CD14-positive monocyte (primary cell): Measurements from ENCODE around the gene SOBP. TPM values are rescaled to one million over a fixed set of nuclear protein-coding genes. Genes with fewer than 3 reads are reported as not detected.

ENCODE experiments used
- DNase-seq, 3 donors: peaks; one replicate each; pipeline ENCODE4 v3.0.0-alpha.2; 2011 to 2022
- H2AFZ ChIP-seq: 2 replicates; pipeline ENCODE4 v1.6.0; 2012; ENCODE audit warnings: mild to moderate bottlenecking, low read depth, low read length, inconsistent platforms; ENCODE audit not compliant: insufficient read depth, poor library complexity, severe bottlenecking
- H3K27ac ChIP-seq, 2 donors: 1 replicate in 1 of 2; 2 replicates in 1 of 2; pipeline ENCODE4 v1.5.1; 2012 to 2013; ENCODE audit warnings: low read length in 2 of 2, control low read depth in 1 of 2, inconsistent platforms in 1 of 2, low read depth in 1 of 2, mild to moderate bottlenecking in 1 of 2
- H3K27me3 ChIP-seq, 2 donors: one replicate each; pipeline versions ENCODE4 v1.6.0 to v1.6.1; 2011 to 2013; ENCODE audit warnings: low read length in 2 of 2; ENCODE audit not compliant: control insufficient read depth in 2 of 2, insufficient read depth in 2 of 2
- H3K36me3 ChIP-seq, 2 donors: replicated peaks in 1 of 2; 1 replicate in 1 of 2; 2 replicates in 1 of 2; pipeline versions ENCODE4 v1.5.1 to v1.6.1; 2012 to 2013; ENCODE audit warnings: low read length in 2 of 2, control low read depth in 1 of 2, inconsistent platforms in 1 of 2, mild to moderate bottlenecking in 1 of 2; ENCODE audit not compliant: insufficient read depth in 2 of 2, control insufficient read depth in 1 of 2
- H3K4me1 ChIP-seq, 2 donors: 1 replicate in 1 of 2; 2 replicates in 1 of 2; pipeline versions ENCODE4 v1.5.1 to v1.6.1; 2012 to 2013; ENCODE audit warnings: low read length in 2 of 2, control low read depth in 1 of 2, inconsistent platforms in 1 of 2, mild to moderate bottlenecking in 1 of 2, moderate library complexity in 1 of 2; ENCODE audit not compliant: insufficient read depth in 2 of 2, control insufficient read depth in 1 of 2
- H3K4me2 ChIP-seq: replicated peaks from 2 replicates; pipeline ENCODE3; 2012; ENCODE audit warnings: low read length, moderate library complexity, mild to moderate bottlenecking; ENCODE audit not compliant: poor library complexity, severe bottlenecking; ENCODE audit errors: extremely low read depth
- H3K4me3 ChIP-seq, 3 experiments: fragments of 200-600 bp in 1 of 3; sonication (generic) in 1 of 3; replicated peaks in 1 of 3; 1 replicate in 2 of 3; 2 replicates in 1 of 3; pipeline ENCODE4 v1.5.1; 2011 to 2013; ENCODE audit warnings: low read length in 3 of 3, mild to moderate bottlenecking in 3 of 3, control low read depth in 2 of 3, low read depth in 2 of 3, inconsistent platforms in 1 of 3, moderate library complexity in 1 of 3
- H3K79me2 ChIP-seq: 2 replicates; pipeline ENCODE4 v1.6.0; 2012; ENCODE audit warnings: mild to moderate bottlenecking, control low read depth, inconsistent platforms, low read length, moderate library complexity; ENCODE audit not compliant: insufficient read depth
- H3K9ac ChIP-seq: 2 replicates; pipeline ENCODE4 v1.6.0; 2017; ENCODE audit warnings: low read length, mild to moderate bottlenecking; ENCODE audit not compliant: insufficient read depth, poor library complexity, severe bottlenecking
- H3K9me3 ChIP-seq, 2 donors: replicated peaks in 1 of 2; 1 replicate in 1 of 2; 2 replicates in 1 of 2; pipeline versions ENCODE4 v1.5.1 to v1.6.1; 2012 to 2013; ENCODE audit warnings: low read length in 2 of 2, control low read depth in 1 of 2; ENCODE audit not compliant: control insufficient read depth in 1 of 2, insufficient read depth in 1 of 2
- H4K20me1 ChIP-seq: 2 replicates; pipeline ENCODE4 v1.6.0; 2012; ENCODE audit warnings: mild to moderate bottlenecking, low read length, control low read depth, moderate library complexity; ENCODE audit not compliant: insufficient read depth
- H3K27ac Mint-ChIP-seq, 7 donors: one replicate each; pipeline ENCODE4 v1.8.0; 2020; ENCODE audit warnings: mild to moderate bottlenecking in 7 of 7, mixed read lengths in 7 of 7, moderate library complexity in 6 of 7, inconsistent platforms in 2 of 7
- H3K27me3 Mint-ChIP-seq, 3 donors: one replicate each; pipeline ENCODE4 v1.8.0; 2021 to 2022; ENCODE audit warnings: low read depth in 3 of 3, mild to moderate bottlenecking in 3 of 3, mixed read lengths in 3 of 3, moderate library complexity in 3 of 3, inconsistent platforms in 1 of 3
- H3K36me3 Mint-ChIP-seq, 2 donors: one replicate each; pipeline ENCODE4 v1.8.0; 2020; ENCODE audit warnings: mixed read lengths in 2 of 2, inconsistent platforms in 1 of 2, mild to moderate bottlenecking in 1 of 2
- H3K4me1 Mint-ChIP-seq: one replicate; pipeline ENCODE4 v1.8.0; 2020; ENCODE audit warnings: mild to moderate bottlenecking, mixed read lengths
- H3K4me3 Mint-ChIP-seq, 2 donors: one replicate each; pipeline ENCODE4 v1.8.0; 2020; ENCODE audit warnings: mild to moderate bottlenecking in 2 of 2, mixed read lengths in 2 of 2, moderate library complexity in 1 of 2
- H3K9me3 Mint-ChIP-seq, 7 donors: one replicate each; pipeline ENCODE4 v1.8.0; 2020 to 2022; ENCODE audit warnings: mixed read lengths in 7 of 7, mild to moderate bottlenecking in 6 of 7, moderate library complexity in 6 of 7, inconsistent platforms in 2 of 7
- WGBS: methylation state at CpG from one replicate; pipeline ENCODE4 v1.1.5; 2013; ENCODE audit warnings: missing lambda C conversion rate; ENCODE audit not compliant: insufficient coverage; 5-methylcytosine and 5-hydroxymethylcytosine counted together
- intact Hi-C, 2 donors: fragments of 100-400 bp; cut with micrococcal nuclease; formaldehyde crosslinking; loops; one replicate each; pipeline versions ENCODE4 v1.15.0 to v1.15.1; 2023
- polyA plus RNA-seq, 3 donors: library from polyadenylated mRNA; depleted of rRNA in 1 of 3; unstranded in 2 of 3; stranded (reverse) in 1 of 3; fragments of 300-500 nt in 2 of 3; fragments of >200 nt in 1 of 3; fragmentation: Illumina TruSeq in 2 of 3; gene quantifications; 1 replicate in 2 of 3; 2 replicates in 1 of 3; pipeline ENCODE4 v1.2.3, GENCODE V29; 2012 to 2021
- TF ChIP-seq, protein P1 (sequence below): fragments of 200-600 bp; IDR thresholded peaks from one replicate; pipeline ENCODE4 v1.8.0; 2022; ENCODE audit warnings: antibody characterized with exemption, mild to moderate bottlenecking

Gene SOBP
- polyA plus RNA-seq, 3 donors: not detected

DNA sequence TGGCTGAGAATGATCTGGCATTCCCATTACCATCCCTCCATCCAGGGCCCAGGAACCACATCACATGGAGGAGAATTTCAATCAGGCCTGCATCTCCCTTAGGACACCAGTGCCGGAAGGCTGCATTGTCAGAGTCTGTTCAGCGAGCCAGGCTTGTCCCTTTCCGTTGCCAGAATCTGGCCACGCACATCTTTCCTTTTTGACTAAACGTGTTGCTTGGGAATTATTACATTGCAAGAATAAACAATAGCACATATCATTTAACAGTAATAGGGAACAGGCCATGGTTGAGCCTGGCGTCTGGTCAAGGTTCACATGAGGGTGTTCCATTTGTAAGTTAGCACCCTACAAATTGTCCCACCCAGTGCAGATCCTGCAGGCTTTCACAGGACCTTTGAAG, 42.8 kb downstream of the SOBP start:
- no peaks in the 10 kb centered on the region for H3K36me3 Mint-ChIP-seq
- Histone ChIP-seq H4K20me1 (no peaks in the 10 kb centered on the region), H3K27me3 (peaks cover 0 to 3% of the 10 kb centered on the region in 2 donors), H3K4me2 (no peak overlapping the region), H3K36me3 (no peaks in the 10 kb centered on the region), H3K4me1 (no peaks in the 10 kb centered on the region), H3K79me2 (no peaks in the 10 kb centered on the region), H3K9ac (no peak overlapping the region), H3K9me3 (no peaks in the 10 kb centered on the region), H3K27ac (no peak overlapping the region), H3K4me3 (no peak overlapping the region), H2AFZ (no peak overlapping the region)
- peaks cover 0 to 2% (median 0%) of the 10 kb centered on the region in 7 donors for H3K9me3 Mint-ChIP-seq
- no peak for DNase-seq
- no peak overlapping the region for H3K27ac Mint-ChIP-seq
- 100% methylated on average over 1 of the region's 6 CpGs for WGBS
- no peaks in the 10 kb centered on the region for H3K4me1 Mint-ChIP-seq
- H3K27me3 Mint-ChIP-seq: peaks cover 5 to 7% (median 5%) of the 10 kb centered on the region in 3 donors
- intact Hi-C loops: no loop called here
- no peak overlapping the region for H3K4me3 Mint-ChIP-seq
- TF ChIP-seq, protein P1, sequence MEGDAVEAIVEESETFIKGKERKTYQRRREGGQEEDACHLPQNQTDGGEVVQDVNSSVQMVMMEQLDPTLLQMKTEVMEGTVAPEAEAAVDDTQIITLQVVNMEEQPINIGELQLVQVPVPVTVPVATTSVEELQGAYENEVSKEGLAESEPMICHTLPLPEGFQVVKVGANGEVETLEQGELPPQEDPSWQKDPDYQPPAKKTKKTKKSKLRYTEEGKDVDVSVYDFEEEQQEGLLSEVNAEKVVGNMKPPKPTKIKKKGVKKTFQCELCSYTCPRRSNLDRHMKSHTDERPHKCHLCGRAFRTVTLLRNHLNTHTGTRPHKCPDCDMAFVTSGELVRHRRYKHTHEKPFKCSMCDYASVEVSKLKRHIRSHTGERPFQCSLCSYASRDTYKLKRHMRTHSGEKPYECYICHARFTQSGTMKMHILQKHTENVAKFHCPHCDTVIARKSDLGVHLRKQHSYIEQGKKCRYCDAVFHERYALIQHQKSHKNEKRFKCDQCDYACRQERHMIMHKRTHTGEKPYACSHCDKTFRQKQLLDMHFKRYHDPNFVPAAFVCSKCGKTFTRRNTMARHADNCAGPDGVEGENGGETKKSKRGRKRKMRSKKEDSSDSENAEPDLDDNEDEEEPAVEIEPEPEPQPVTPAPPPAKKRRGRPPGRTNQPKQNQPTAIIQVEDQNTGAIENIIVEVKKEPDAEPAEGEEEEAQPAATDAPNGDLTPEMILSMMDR: no peak

DNA sequence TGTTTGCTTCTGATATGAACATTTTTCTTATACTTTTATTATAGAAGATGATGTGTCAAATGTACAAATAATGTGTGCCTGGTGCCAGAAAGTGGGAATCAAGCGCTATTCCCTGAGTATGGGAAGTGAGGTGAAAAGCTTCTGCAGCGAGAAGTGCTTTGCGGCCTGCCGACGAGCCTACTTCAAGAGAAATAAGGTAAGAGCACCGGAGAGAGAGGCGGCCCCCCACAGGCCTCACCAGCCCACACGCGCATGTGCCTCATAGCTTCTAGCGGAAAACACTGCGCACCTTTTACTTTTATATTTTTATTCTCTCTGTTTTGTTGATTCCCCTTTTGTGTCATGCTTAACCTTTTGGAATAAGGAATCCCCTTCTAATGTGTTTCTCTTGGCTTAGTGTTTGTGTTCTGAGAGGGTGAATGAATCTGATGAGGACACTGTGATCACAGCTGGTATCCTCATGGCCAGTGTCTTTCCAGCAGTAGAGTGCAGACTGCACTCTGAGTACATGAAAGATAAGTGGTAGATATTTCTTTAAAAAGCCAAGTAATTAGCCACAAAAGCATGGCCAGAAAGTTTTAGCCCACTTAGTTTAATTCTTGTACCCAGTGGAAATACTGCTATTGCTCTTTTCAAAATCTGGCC, 43.6 kb downstream of the SOBP start:
- H2AFZ ChIP-seq: no peak overlapping the region
- Mint-ChIP-seq H3K27ac (no peak overlapping the region), H3K4me3 (no peak overlapping the region), H3K27me3 (peaks cover 6 to 7% (median 7%) of the 10 kb centered on the region in 3 donors), H3K36me3 (no peaks in the 10 kb centered on the region), H3K9me3 (peaks cover 0 to 2% (median 0%) of the 10 kb centered on the region in 7 donors), H3K4me1 (no peaks in the 10 kb centered on the region)
- WGBS: 100% methylated on average over 6 of the region's 11 CpGs
- H3K4me3 ChIP-seq: no peak overlapping the region
- peaks cover 0 to 3% of the 10 kb centered on the region in 2 donors for H3K27me3 ChIP-seq
- no peaks in the 10 kb centered on the region for H3K36me3 ChIP-seq
- no peak overlapping the region for H3K27ac ChIP-seq
- H3K4me1 ChIP-seq: no peaks in the 10 kb centered on the region
- H3K9ac ChIP-seq: no peak overlapping the region
- H3K4me2 ChIP-seq: no peak overlapping the region
- H4K20me1 ChIP-seq: no peaks in the 10 kb centered on the region
- TF ChIP-seq, protein P1: no peak
- intact Hi-C loops: no loop called here
- no peaks in the 10 kb centered on the region for H3K79me2 ChIP-seq
- H3K9me3 ChIP-seq: no peaks in the 10 kb centered on the region
- no peak for DNase-seq
